Measurements from ENCODE around the gene OLFM1. TPM values are rescaled to one million over a fixed set of nuclear protein-coding genes. Genes with fewer than 3 reads are reported as not detected.
"Not testable (repeated sequence)": the region's sequence is repeated elsewhere in the genome, so short reads cannot be mapped to it uniquely, and the experiment has no call there.

Gene OLFM1
- total RNA-seq, 2 donors from 2014 or later, result 6.3 to 7.8 TPM

DNA sequence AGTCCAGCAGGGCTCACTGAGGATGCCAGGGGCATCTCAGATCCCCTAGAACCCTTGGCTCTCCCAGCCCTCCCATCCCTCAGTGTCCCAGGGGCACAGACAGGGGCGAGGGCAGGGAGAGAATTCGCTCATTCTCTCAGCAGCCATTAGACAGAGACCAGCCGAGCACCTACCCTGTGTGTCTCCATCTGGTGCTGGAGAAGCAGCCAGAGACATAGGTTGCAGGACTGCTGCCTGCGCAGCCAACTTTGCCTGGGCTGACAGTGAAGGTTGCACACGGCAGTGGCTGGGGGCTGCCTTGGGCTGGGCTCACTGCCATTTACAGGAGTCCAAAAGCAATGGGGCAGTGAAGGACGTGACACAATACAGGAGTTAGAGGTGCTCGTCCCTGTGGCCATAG, 60.9 kb downstream of the OLFM1 start:
- Histone ChIP-seq H3K4me3 (no peak overlapping the region), H3K36me3 (replicated peaks in 1 of 2; ENCODE audit: insufficient read depth in 1 of 2, low read depth in 2 of 2) (no peaks in the 10 kb centered on the region), H3K27me3 (peaks cover 0 to 8% of the 10 kb centered on the region in 2 donors), H3K9me3 (no peaks in the 10 kb centered on the region), H3K4me1 (peaks cover 19% of the 10 kb centered on the region), H3K27ac (no peak overlapping the region)
- no peak for ATAC-seq
- TF ChIP-seq, protein P1, sequence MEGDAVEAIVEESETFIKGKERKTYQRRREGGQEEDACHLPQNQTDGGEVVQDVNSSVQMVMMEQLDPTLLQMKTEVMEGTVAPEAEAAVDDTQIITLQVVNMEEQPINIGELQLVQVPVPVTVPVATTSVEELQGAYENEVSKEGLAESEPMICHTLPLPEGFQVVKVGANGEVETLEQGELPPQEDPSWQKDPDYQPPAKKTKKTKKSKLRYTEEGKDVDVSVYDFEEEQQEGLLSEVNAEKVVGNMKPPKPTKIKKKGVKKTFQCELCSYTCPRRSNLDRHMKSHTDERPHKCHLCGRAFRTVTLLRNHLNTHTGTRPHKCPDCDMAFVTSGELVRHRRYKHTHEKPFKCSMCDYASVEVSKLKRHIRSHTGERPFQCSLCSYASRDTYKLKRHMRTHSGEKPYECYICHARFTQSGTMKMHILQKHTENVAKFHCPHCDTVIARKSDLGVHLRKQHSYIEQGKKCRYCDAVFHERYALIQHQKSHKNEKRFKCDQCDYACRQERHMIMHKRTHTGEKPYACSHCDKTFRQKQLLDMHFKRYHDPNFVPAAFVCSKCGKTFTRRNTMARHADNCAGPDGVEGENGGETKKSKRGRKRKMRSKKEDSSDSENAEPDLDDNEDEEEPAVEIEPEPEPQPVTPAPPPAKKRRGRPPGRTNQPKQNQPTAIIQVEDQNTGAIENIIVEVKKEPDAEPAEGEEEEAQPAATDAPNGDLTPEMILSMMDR (IDR thresholded peaks at IDR 0.05), result no peak
- TF ChIP-seq POLR2A (IDR thresholded peaks at IDR 0.05), result no peak
- WGBS, 2 donors, result 89% methylated on average over 5 to 7 of the region's 7 CpGs
- intact Hi-C loops (cut with DNase I), result no loop called here
- DNase-seq, result no peak

DNA sequence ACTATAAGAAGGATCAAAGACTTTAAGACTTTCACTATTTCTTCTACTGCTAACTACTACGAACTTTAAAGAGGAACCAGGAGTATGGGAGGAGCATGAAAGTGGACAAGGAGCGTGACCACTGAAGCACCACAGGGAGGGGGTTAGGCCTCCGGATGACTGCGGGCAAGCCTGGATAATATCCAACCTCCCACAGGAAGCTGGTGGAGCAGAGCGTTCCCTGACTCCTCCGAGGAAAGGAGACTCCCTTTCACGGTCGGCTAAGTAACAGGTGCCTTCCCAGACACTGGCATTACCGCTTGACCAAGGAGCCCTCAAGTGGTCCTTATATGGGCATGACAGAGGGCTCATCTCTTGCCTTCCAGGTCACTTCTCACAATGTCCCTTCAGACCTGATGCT, 62.4 kb downstream of the OLFM1 start:
- DNase-seq; ATAC-seq; H3K36me3 ChIP-seq (replicated peaks in 1 of 2; ENCODE audit: insufficient read depth in 1 of 2, low read depth in 2 of 2); H3K27me3 ChIP-seq; H3K27ac ChIP-seq; H3K4me1 ChIP-seq; intact Hi-C loops (cut with DNase I); H3K4me3 ChIP-seq; H3K9me3 ChIP-seq: not testable (repeated sequence)
- 79 to 85% methylated on average over 9 of the region's 9 CpGs for WGBS, 2 donors

DNA sequence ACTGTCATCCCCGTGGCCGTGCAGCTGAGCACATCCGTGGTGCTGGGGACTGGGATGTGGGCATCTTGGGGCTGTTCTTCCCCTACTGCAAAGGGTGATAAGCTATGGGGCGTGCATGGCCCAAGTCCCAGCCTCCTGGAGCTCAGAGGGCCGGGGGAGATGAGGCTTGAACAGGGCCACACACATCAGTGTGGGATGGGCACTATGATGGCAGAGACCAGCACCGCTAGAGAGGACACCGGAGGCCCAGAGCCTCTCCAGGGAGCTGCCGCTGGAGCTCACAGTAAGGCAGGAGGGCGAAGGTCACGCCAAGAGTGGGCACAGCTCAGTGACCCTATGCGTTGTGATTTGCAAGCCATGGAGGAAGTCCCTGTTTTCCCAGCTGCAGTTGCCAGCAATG, 63.5 kb downstream of the OLFM1 start:
- TF ChIP-seq, protein P1 (IDR thresholded peaks at IDR 0.05), result no peak
- TF ChIP-seq POLR2A (IDR thresholded peaks at IDR 0.05), result no peak
- Histone ChIP-seq H3K9me3 (no peaks in the 10 kb centered on the region), H3K4me1 (peaks cover 7% of the 10 kb centered on the region), H3K4me3 (no peak overlapping the region), H3K27ac (no peak overlapping the region), H3K27me3 (peaks cover 0 to 8% of the 10 kb centered on the region in 2 donors), H3K36me3 (replicated peaks in 1 of 2; ENCODE audit: insufficient read depth in 1 of 2, low read depth in 2 of 2) (no peaks in the 10 kb centered on the region)
- intact Hi-C loops (cut with DNase I), result no loop called here
- DNase-seq (no peak), ATAC-seq (no peak)
- WGBS, 2 donors, result 73 to 83% methylated on average over 9 to 11 of the region's 11 CpGs

DNA sequence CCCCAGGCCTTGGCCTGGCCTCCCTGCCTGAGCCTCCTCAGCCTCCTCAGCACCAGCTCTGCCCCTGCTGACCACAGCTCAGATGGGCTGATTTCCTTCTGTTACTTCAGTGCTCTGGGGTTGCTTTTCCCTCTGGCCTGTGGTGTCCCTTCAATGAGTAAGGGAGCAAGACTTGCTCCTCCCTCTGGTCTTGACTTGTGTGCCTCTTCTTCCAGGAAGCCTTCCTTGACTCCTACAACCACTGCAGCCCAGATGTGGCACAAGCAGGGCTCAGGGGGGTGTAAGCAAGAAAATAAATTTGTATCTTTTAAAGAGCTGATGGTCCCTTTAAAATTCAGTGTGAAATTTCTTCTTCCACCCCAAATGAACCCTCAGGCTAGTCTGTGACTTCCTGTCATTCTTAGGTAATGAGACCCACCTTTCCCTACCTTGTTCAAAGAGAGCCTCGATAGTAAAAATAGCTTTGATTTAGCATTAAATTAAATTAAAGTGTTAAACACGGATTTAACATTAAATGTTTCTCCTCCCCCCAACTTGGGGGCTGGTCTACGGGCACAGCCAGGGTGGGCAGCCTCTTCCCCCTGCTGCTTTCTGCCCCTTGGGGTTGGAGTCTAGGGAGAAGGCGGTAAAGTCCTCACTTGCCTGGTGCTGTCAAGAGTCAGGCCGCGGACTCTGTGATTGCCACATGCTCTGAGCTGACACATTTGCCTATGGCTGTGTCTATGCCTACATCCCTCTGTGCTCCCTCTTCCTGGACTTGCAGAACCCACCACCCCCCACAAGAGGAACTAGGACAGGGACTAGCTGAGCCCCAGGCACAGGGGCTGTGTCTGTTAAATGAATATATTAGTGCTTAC, 64.5 kb downstream of the OLFM1 start:
- Histone ChIP-seq H3K27ac (no peak overlapping the region), H3K36me3 (replicated peaks in 1 of 2; ENCODE audit: insufficient read depth in 1 of 2, low read depth in 2 of 2) (no peaks in the 10 kb centered on the region), H3K27me3 (peaks cover 0 to 8% of the 10 kb centered on the region in 2 donors), H3K4me1 (peaks cover 7% of the 10 kb centered on the region), H3K9me3 (no peaks in the 10 kb centered on the region), H3K4me3 (no peak overlapping the region)
- TF ChIP-seq, protein P1 (IDR thresholded peaks at IDR 0.05), result no peak
- TF ChIP-seq POLR2A (IDR thresholded peaks at IDR 0.05), result no peak
- 49 to 65% methylated on average over 6 of the region's 6 CpGs for WGBS, 2 donors
- DNase-seq, result no peak
- no peak for ATAC-seq
- intact Hi-C loops (cut with DNase I), result no loop called here

DNA sequence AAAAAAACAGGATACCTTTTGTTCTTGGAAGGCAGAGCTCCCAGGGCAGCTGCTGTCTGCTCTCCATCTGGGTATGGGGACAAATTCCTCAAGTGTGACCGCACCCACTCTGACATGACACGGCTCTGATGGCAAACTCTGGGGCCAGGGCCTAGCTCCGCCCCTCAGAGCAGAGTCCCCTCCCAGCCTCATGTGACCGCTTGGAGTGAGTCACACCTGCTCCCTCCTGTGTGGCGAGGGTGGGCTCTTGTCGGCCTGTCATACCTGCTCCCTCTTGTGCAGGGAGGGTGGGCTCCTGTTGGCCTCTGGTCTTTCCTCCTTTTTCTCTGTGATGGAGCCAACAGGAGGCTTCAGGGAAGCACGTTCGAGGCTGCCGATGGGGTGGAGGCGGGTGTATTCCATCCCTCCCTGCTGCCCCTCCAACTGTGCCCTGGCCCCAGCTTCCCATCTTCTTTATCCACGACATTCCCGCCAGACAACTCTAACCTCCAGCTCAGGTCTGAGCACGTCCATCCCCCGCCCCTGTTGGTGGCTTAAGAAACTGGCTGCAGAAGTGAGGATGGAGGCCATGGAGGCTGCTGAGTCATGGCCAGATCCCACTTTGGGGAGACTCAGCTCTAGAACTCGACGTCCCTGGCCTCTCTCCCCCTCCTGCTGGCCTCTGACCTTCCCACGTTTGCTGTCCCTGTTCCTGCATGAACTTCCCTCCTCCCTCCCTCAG, 65.3 kb downstream of the OLFM1 start:
- intact Hi-C loops (cut with DNase I), result no loop called here
- Histone ChIP-seq H3K9me3 (no peaks in the 10 kb centered on the region), H3K27ac (no peak overlapping the region), H3K36me3 (replicated peaks in 1 of 2; ENCODE audit: insufficient read depth in 1 of 2, low read depth in 2 of 2) (no peaks in the 10 kb centered on the region), H3K4me3 (no peak overlapping the region), H3K27me3 (peaks cover 0 to 8% of the 10 kb centered on the region in 2 donors), H3K4me1 (peaks cover 1% of the 10 kb centered on the region)
- DNase-seq (peak in 2 of 4 donors; percentile 16 to 17), ATAC-seq (no peak)
- 37 to 39% methylated on average over 11 to 17 of the region's 17 CpGs for WGBS, 2 donors
- TF ChIP-seq POLR2A (IDR thresholded peaks at IDR 0.05), result no peak
- TF ChIP-seq, protein P1 (IDR thresholded peaks at IDR 0.05), result no peak

Data from body of pancreas (tissue), 4 donors.